Fibroblast of lung (primary cell): Measurements from ENCODE around the gene LCN15. TPM values are rescaled to one million over a fixed set of nuclear protein-coding genes. Genes with fewer than 3 reads are reported as not detected.
A peak's percentile ranks its signal among the peaks of the same experiment; 100 is the strongest.
"Not testable (repeated sequence)": the region's sequence is repeated elsewhere in the genome, so short reads cannot be mapped to it uniquely, and the experiment has no call there.

Experiments used
- DNase-seq, 2 donors: peaks; one replicate each; pipeline versions ENCODE4 v3.0.0 to v3.0.0-alpha.2; 2010; ENCODE audit warnings: low read depth in 2 of 2
- H2AFZ ChIP-seq: 2 replicates; pipeline ENCODE4 v1.5.1; 2012; ENCODE audit warnings: low read length, control low read depth, inconsistent platforms
- H3K27ac ChIP-seq: 2 replicates; pipeline ENCODE4 v1.5.1; 2011; ENCODE audit warnings: low read length, control low read depth; ENCODE audit not compliant: insufficient read depth
- H3K27me3 ChIP-seq: 2 replicates; pipeline ENCODE4 v1.5.1; 2011; ENCODE audit warnings: mild to moderate bottlenecking, low read length; ENCODE audit not compliant: control insufficient read depth, insufficient read depth
- H3K36me3 ChIP-seq: 2 replicates; pipeline ENCODE4 v1.5.1; 2011; ENCODE audit warnings: low read length; ENCODE audit not compliant: control insufficient read depth, insufficient read depth
- H3K4me1 ChIP-seq: 2 replicates; pipeline ENCODE4 v1.5.1; 2011; ENCODE audit warnings: low read length; ENCODE audit not compliant: control insufficient read depth, insufficient read depth; ENCODE audit errors: extremely low read depth
- H3K4me2 ChIP-seq: 2 replicates; pipeline ENCODE4 v1.5.1; 2011; ENCODE audit warnings: low read length, control low read depth; ENCODE audit not compliant: insufficient read depth; ENCODE audit errors: extremely low read depth
- H3K4me3 ChIP-seq, 4 experiments: fragments of 200-600 bp in 1 of 4; sonication (generic) in 1 of 4; replicated peaks in 1 of 4; 2 replicates each; pipeline ENCODE4 v1.5.1; 2011 to 2016; ENCODE audit warnings: low read length in 4 of 4, low read depth in 3 of 4, mild to moderate bottlenecking in 3 of 4, control low read depth in 2 of 4, inconsistent platforms in 1 of 4, mixed read lengths in 1 of 4; ENCODE audit not compliant: insufficient read depth in 1 of 4; ENCODE audit errors: control extremely low read depth in 1 of 4
- H3K79me2 ChIP-seq: 2 replicates; pipeline ENCODE4 v1.5.1; 2012; ENCODE audit warnings: mild to moderate bottlenecking, low read length, inconsistent platforms; ENCODE audit not compliant: control insufficient read depth, insufficient read depth
- H3K9ac ChIP-seq: 2 replicates; pipeline ENCODE4 v1.5.1; 2011; ENCODE audit warnings: mild to moderate bottlenecking, low read length, control low read depth; ENCODE audit not compliant: insufficient read depth
- H3K9me3 ChIP-seq: 2 replicates; pipeline ENCODE4 v1.5.1; 2012; ENCODE audit warnings: low read depth, low read length; ENCODE audit not compliant: control insufficient read depth, insufficient read depth
- H4K20me1 ChIP-seq: 2 replicates; pipeline ENCODE4 v1.5.1; 2011; ENCODE audit warnings: low read length; ENCODE audit not compliant: control insufficient read depth, insufficient read depth; ENCODE audit errors: extremely low read depth
- CTCF ChIP-seq, 2 donors: IDR thresholded peaks in 1 of 2; conservative IDR thresholded peaks in 1 of 2; 1 replicate in 1 of 2; 2 replicates in 1 of 2; pipeline ENCODE4 v1.5.1; 2011 to 2012; ENCODE audit warnings: low read length in 2 of 2, control low read depth in 1 of 2, inconsistent platforms in 1 of 2, low read depth in 1 of 2, mild to moderate bottlenecking in 1 of 2
- EZH2 ChIP-seq: IDR thresholded peaks from 2 replicates; pipeline ENCODE4 v1.5.1; 2012; ENCODE audit warnings: low read length, control low read depth, mild to moderate bottlenecking; ENCODE audit errors: missing control alignments
- polyA plus RNA-seq, 2 donors: library from polyadenylated mRNA; depleted of rRNA in 1 of 2; stranded (reverse) in 1 of 2; unstranded in 1 of 2; fragments of >200 nt; gene quantifications; 2 replicates each; pipeline ENCODE4 v1.2.1, GENCODE V29; 2011 to 2012; ENCODE audit warnings: missing spikeins in 1 of 2
- total RNA-seq: library from RNA; depleted of rRNA; stranded (reverse); fragments of >200 nt; gene quantifications from 2 replicates; pipeline ENCODE4 v1.2.1, GENCODE V29; 2014

Gene LCN15
- total and polyA plus RNA-seq, 2 donors (not counting 1 experiment from before 2014, with no cell fraction given), result not detected

- H3K9ac ChIP-seq, result no peak overlapping the region
- DNase-seq, result no peak
- H3K9me3 ChIP-seq, result no peaks in the 10 kb centered on the region
- H3K79me2 ChIP-seq, result no peaks in the 10 kb centered on the region
- H3K27ac ChIP-seq, result no peak overlapping the region
- peaks cover 4% of the 10 kb centered on the region for H3K27me3 ChIP-seq
- TF ChIP-seq CTCF (conservative IDR thresholded peaks at IDR 0.05 in 1 of 2, IDR thresholded peaks at IDR 0.05 in 1 of 2; ENCODE audit: low read depth in 1 of 2, low read length in 2 of 2) (no peak), EZH2 (no peak)
- H3K36me3 ChIP-seq, result no peaks in the 10 kb centered on the region
- no peaks in the 10 kb centered on the region for H4K20me1 ChIP-seq
- no peaks in the 10 kb centered on the region for H3K4me1 ChIP-seq
- H3K4me2 ChIP-seq, result no peak overlapping the region
- H2AFZ ChIP-seq, result no peak overlapping the region
- H3K4me3 ChIP-seq, result no peak overlapping the region
Observed at GRCh38 chr9:136713550-136713949, 50.8 kb downstream of the LCN15 start.

GRCh38 chr9:136712690-136713544 is 51.4 kb downstream of the LCN15 start:
- no peaks in the 10 kb centered on the region for H3K9me3 ChIP-seq
- no peaks in the 10 kb centered on the region for H3K79me2 ChIP-seq
- H4K20me1 ChIP-seq, result no peaks in the 10 kb centered on the region
- H3K9ac ChIP-seq, result no peak overlapping the region
- no peak overlapping the region for H3K27ac ChIP-seq
- DNase-seq, result no peak
- H3K4me3 ChIP-seq, result peak overlapping the region in 2 of 4 experiments; percentile 8 to 25
- H3K4me2 ChIP-seq, result no peak overlapping the region
- H3K4me1 ChIP-seq, result no peaks in the 10 kb centered on the region
- H2AFZ ChIP-seq, result no peak overlapping the region
- TF ChIP-seq EZH2 (peak; percentile 46), CTCF (conservative IDR thresholded peaks at IDR 0.05 in 1 of 2, IDR thresholded peaks at IDR 0.05 in 1 of 2; ENCODE audit: low read depth in 1 of 2, low read length in 2 of 2) (no peak)
- no peaks in the 10 kb centered on the region for H3K36me3 ChIP-seq
- H3K27me3 ChIP-seq, result peaks cover 4% of the 10 kb centered on the region

- Histone ChIP-seq H3K36me3 (no peaks in the 10 kb centered on the region), H3K4me1 (no peaks in the 10 kb centered on the region), H3K27me3 (peaks cover 4% of the 10 kb centered on the region), H3K4me2 (peak within 1 kb of the TSS; percentile 13), H3K4me3 (peak within 1 kb of the TSS in 2 of 4 experiments; percentile 8 to 25), H4K20me1 (no peaks in the 10 kb centered on the region), H2AFZ (no peak within 1 kb of the TSS), H3K9ac (no peak within 1 kb of the TSS), H3K27ac (no peak within 1 kb of the TSS), H3K9me3 (no peaks in the 10 kb centered on the region), H3K79me2 (no peaks in the 10 kb centered on the region)
- DNase-seq, result no peak
- TF ChIP-seq EZH2 (peak; percentile 87), CTCF (conservative IDR thresholded peaks at IDR 0.05 in 1 of 2, IDR thresholded peaks at IDR 0.05 in 1 of 2; ENCODE audit: low read depth in 1 of 2, low read length in 2 of 2) (no peak)
Observed at GRCh38 chr9:136711751-136712689, 52.3 kb downstream of the LCN15 start, which contains the start of gene DIPK1B. DIPK1B (plus strand) TSS chr9:136712572; CDS start chr9:136712666, 94 bp downstream.

GRCh38 chr9:136711219-136711648 is 53.1 kb downstream of the LCN15 start:
- not testable (repeated sequence) for H4K20me1 ChIP-seq, H3K4me3 ChIP-seq, H3K9me3 ChIP-seq, H2AFZ ChIP-seq, H3K9ac ChIP-seq, H3K27me3 ChIP-seq, H3K27ac ChIP-seq, H3K36me3 ChIP-seq, H3K4me2 ChIP-seq, H3K4me1 ChIP-seq, H3K79me2 ChIP-seq
- peak; percentile 56 to 59 for DNase-seq
